ENCODE measurements around the gene TP73.

The TP73 gene

DNA sequence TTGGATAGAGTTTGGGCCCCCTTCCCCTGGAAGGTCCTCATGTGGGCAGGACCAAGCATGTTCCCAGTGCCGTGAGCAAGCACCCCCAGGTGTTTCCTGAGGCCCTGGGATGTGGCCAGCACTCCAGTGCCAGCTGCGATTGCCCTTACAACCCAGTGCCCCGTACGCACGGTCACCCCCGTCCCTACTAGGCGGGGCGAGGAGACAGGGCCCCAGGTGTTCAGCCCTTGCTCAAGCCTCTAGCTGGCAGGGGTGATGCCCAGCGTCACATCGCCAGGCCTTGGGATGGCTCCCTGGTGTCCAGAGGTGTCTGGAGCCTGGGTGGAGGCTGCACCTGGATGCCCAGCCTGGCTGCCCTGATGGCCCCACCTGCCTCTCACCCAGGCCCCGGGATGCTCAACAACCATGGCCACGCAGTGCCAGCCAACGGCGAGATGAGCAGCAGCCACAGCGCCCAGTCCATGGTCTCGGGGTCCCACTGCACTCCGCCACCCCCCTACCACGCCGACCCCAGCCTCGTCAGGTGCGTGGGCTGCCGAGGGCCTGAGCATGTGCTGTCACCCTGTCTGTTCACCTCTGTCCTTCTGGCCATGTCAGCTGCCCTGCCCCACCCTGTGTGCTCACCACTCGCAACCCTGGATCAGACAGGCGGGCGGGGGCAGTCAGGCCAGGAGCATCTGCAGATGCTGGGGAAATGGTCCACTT is 78.4 kb downstream of the TP73 start:
- no peak for DNase-seq

GRCh38 chr1:3731583-3732433 is 79.5 kb downstream of the TP73 start:
- peak in 7 of 14 donors; percentile 10 to 45 (median 20) for DNase-seq

DNA sequence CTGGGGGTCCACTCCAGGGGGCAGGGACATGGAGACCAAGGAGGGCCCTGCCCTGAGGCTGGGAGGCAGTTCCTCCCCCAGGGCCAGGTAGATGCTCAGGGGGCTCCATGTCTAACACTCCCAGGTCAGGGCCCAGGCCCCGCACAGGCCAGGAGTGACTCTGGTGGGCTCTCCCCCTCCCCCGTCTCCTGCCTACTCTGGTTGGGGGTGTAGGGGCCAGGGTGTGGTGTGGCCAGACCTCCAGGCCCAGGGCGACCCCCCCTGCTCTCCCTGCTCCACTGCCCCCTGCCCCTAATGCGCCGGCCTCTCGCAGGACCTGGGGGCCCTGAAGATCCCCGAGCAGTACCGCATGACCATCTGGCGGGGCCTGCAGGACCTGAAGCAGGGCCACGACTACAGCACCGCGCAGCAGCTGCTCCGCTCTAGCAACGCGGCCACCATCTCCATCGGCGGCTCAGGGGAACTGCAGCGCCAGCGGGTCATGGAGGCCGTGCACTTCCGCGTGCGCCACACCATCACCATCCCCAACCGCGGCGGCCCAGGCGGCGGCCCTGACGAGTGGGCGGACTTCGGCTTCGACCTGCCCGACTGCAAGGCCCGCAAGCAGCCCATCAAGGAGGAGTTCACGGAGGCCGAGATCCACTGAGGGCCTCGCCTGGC is 80.2 kb downstream of the TP73 start:
- DNase-seq: no peak

GRCh38 chr1:3733094-3733882 is 81.0 kb downstream of the TP73 start:
- DNase-seq: no peak

GRCh38 chr1:3733883-3734589 is 81.7 kb downstream of the TP73 start:
- no peak for DNase-seq

DNA sequence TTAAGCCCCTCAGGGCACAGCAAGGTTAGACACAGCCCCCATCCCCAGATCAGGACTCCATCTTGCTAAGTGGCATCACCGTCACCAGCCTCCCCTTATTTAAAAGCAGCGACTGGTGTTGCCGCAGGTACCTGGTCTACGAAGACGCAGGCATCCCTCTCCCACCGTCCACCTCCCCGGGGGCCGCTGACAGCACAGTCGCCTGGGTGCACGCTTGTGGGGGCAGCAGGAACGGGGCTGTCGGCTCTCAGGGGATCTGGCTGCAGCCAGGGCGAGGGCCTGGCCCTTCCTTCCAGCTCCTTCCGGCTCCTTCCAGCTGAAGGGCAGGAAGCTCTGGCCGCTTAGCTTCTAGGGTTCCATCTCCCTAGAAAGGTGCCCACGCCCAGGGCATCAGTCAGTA is 82.3 kb downstream of the TP73 start:
- DNase-seq: no peak

DNA sequence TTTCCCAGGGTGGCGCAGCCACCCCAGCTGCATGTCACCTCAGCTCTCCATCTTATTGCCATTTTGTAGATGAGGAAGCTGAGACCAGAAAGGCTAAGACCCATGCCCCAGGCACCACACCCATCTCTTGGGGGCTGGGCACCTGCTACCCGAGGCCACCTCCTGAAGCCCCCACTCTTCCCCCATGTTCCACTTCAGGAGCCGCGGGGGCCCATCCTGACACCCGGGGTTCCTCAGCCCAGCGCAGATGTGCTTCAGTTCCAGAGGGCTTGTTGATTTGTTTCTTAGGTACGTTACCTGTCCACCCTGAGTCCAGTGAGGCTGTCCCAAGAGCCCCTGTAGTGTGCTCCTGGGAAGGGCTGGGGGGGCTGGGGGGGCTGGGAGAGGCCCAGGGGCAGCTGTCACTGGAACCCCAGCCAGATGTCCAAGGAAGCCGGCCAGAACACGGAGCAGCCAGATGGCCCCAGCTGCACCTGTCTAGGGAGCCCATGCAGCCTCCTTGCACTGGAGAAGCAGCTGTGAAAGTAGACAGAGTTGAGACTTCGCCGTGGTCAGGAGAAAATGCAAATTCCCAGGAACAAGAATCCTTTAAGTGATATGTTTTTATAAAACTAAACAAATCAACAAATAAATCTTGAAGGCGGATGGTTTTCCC is 82.8 kb downstream of the TP73 start:
- no peak for DNase-seq

DNA sequence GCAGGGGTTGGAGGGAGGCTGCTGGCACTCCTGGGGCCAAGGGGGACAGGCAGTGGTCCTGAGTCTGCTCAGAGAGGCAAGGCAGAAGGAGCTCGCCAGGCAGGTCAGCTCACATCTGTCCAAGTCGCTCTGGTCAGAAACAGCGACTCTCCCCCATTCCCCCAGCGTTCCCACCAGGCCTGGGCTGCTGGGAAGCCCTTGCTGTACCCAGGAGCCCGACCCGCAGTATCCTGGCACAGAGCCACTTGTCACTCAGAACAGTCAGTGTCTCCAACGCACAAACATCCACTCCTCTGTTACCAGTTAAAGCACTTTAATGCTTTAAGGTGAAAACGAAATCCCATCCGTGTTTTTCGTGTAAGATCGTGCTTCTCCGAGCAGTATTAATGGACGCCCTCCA is 83.4 kb downstream of the TP73 start:
- DNase-seq: no peak

GRCh38 chr1:3736131-3736561 is 83.8 kb downstream of the TP73 start:
- no peak for DNase-seq

- DNase-seq: no peak
These were observed 84.4 kb downstream of the TP73 start for GRCh38 chr1:3736708-3737107.

DNA sequence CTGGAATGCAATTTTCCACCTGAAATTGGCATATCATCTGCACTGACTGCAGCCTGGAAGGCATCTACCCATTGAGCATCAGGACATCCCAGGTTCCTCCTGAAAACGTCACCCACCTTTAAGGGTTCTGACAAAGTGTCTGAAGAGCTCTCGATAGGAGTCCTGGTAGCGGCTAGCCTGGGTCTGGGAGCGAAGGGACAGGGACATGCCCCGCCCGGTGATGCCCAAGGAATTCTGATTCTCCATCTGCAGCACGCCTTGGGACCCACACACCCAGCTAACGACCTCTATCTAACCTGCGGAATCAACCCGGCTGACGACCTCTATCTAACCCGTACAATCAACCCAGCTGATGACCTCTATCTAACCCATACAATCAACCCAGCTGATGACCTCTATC is 86.6 kb downstream of the TP73 start:
- DNase-seq: no peak

DNA sequence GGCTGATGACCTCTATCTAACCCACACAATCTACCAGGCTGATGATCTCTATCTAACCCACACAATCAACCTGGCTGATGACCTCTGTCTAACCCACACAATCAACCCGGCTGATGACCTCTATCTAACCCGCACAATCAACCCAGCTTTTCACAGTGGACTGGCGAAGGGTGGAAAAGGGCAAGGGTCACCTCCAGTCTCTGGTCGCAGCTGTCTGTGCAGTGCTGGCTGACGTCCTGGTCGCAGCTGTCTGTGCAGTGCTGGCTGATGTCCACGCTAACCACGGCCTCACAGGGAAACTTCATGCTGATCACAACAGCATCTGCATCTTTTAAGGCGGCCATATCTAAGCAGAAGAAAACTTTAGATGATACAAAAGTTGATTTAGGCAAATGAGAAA is 87.7 kb downstream of the TP73 start:
- DNase-seq: peak in 1 of 14 donors; percentile 9

- DNase-seq: no peak
These were observed 88.4 kb downstream of the TP73 start for GRCh38 chr1:3740752-3741151.

GRCh38 chr1:3741566-3742438 is 89.5 kb downstream of the TP73 start:
- DNase-seq: no peak

DNA sequence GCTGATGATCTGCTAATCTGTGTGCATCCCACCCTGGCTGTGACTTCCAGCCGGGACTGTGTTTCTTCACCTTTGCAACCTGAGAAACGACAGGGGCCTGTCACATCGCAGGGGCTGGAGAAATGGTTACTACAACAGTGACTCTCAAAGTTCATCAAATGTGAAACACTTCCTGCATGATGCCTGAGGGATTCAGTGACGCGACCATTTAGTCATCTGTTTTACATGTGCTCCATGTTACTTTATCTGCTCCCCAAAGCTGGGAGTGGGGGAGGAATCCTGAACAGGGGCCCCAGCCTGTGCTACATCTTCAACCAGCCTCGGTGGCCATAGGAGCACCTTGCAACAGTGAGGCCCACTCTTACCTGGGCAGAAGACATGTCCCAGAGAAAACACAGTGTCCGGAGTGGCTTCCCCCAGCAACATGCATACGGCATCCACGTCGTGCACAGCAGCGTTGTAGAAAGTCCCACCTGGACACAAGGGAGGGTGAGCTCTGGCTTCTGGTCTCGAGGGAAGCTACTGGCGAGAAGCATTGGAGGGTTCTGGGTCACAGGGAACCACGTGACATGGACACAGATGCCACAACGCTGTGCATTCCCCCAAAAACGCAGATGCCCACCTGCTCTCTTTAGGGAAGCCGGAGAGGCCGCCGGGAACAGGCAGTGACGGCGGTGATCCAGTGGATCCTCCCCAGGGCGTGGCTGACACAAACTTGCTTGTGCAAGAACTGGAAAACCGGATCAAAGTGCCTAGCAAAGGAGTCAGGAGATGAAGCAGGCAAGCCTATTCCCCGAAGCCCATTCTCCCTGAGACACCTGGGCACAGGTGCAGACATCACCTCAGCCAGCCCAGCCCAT is 90.4 kb downstream of the TP73 start:
- DNase-seq: no peak

DNA sequence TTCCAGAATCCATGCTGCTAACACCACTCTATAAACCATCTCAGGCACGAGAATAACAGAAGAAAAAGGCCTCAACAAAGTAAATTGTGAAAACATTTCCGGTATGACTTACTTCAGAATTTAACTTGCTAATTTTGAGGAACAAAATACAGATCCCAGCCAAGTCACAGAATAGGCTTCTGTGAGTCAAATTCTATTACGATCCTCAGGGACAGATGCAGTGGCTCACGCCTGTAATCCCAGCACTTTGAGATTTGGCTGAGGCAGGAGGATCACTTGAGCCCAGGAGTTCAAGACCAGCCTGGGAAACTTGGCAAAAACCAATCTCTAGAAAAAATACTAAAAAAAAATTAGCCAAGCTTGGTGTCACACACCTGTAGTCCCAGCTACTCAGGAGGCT is 91.1 kb downstream of the TP73 start:
- no peak for DNase-seq

GRCh38 chr1:3743826-3744225 is 91.5 kb downstream of the TP73 start:
- DNase-seq: no peak

DNA sequence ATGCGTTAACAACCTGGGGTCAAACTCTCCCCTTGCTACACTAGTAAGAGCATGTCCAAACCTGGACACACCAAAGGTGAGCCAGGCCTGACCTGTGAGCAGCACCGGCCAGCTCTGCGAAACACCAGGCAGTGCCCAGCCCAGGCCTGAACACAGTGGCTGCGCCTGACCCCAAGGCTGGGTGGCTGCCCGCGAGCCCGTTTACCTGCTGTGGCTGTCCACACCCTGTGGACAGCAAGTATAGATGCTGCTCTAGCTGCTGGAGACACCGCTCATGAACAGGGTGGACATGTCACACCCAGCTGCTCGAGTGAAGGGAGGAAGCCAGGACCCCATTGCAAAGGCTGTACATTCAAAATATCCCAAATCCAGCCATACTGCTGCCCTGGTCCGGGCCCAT is 92.3 kb downstream of the TP73 start:
- no peak for DNase-seq

- no peak for DNase-seq
These were observed 92.8 kb downstream of the TP73 start for GRCh38 chr1:3745071-3745470.

All from C1 segment of cervical spinal cord (tissue), 14 donors.